EL (cell line): Measurements from ENCODE around the gene MOB3C.
A peak's percentile ranks its signal among the peaks of the same experiment; 100 is the strongest.

Experiments used
- DNase-seq: peaks from one replicate; pipeline ENCODE4 v3.0.0-alpha.2; 2016

MOB3C gene

GRCh38 chr1:46637444-46638083 lies 21.0 kb upstream of the MOB3C start:
- no peak for DNase-seq

DNA sequence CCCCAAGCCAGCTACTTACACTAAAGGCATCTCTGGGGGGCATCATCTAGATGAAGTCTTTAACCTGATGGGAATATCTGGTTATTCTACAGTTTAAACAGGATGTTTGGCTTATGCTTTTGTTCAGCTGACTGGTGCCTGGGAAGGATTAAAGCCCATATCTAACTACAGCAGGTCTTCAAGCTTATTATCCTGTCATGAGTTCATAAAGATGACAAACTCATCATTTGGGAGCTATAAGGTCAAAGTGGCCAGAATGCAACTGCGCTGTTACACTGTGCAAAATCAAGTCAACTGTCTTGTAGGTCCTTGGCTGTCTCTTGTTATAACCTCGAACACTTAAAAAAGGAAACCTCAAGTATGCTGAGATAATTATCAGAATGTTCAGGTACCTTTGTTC lies 18.6 kb upstream of the MOB3C start:
- DNase-seq: no peak

GRCh38 chr1:46630719-46631118 lies 14.1 kb upstream of the MOB3C start:
- DNase-seq: no peak

- no peak for DNase-seq
Observed at GRCh38 chr1:46623743-46624644, 7.4 kb upstream of the MOB3C start.

DNA sequence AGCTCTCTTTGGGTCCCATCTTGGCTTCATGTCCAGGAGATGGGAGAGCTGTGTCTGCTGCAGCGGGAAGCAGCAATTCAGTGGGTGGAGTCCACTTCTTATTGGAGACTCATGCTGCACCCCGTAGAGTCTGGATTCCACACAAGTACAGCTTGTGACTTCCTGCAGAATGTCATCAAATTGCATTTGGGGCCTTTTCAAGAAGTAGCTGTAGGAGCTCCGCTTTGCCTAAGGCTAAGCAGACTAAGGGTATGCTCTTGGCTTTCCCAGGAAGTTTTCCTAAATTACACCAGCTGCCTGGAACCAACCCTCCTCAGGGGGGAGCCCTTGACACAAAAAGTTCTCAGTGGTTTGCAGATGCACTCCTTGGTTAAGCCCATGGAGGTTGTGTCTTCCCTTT lies 5.7 kb upstream of the MOB3C start:
- DNase-seq: peak; percentile 72

- peak; percentile 59 for DNase-seq
Observed at GRCh38 chr1:46621930-46622329, 5.3 kb upstream of the MOB3C start.

- DNase-seq: no peak
Observed at GRCh38 chr1:46619656-46620258, 3.1 kb upstream of the MOB3C start.

DNA sequence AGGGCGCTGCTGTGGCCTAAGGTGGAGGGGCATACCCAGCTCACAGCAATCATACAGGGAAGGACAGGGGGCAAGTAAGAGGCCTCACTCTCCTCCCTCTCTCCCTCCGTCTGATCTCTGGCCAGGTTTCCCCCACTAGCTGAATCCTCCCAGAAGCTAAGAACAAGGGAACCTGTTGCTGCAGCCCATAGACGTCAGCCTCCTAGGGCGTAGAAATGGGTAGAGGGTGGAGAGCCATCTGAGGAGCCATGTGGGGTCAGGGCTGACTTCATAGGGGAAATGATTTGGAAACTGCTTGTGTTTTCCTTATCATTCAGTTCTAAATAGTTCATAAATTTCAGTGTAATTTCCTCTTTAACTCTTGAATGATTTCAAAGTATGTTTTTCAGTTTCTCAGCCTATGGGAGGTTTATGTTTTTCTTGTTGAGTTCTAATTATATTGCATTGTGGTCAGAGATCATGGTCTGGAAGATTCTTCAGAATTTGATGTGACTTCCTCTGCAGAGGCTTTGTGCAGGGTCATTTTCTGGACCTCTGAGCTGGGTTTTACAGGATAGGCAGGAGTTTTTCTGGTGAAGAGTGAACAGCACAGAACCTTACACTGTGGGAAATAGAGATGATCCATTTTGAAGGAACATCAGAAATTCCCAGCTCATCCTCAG lies 2.3 kb upstream of the MOB3C start:
- DNase-seq: no peak

GRCh38 chr1:46617833-46618232 lies 1.2 kb upstream of the MOB3C start:
- no peak for DNase-seq

DNA sequence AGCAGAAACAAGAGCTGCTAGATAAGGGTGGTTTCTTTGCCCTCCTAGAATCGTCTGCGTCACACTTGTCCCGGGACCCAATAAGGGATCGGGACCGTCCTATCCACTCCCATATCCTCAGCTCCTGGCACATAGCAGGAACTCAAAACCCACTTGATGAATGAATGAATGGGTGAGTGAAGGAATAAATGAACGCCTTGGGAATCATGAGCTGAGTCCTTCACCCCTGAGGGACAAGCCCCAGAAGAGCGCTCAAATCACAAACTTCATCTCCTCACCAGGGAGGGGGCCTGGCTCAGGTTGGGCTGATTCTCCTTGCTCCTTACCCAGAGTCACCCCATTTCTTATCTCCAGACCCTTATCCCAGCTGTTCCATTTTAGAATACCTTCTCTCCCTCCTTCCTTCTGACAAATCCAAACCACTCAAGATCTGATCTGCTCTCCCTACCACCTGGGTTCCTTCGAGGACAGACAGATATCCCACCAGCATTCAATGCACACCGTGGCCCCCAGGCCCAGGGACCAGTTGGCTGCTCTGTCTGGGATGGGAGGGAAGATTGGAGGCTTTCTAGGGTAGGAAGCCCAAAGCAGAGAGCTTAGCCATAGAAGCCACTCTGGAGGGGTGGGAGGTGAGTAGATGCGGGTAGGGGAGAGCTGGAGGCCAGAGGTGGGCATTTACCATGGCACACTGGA lies 643 bp upstream of the MOB3C start:
- no peak for DNase-seq

DNA sequence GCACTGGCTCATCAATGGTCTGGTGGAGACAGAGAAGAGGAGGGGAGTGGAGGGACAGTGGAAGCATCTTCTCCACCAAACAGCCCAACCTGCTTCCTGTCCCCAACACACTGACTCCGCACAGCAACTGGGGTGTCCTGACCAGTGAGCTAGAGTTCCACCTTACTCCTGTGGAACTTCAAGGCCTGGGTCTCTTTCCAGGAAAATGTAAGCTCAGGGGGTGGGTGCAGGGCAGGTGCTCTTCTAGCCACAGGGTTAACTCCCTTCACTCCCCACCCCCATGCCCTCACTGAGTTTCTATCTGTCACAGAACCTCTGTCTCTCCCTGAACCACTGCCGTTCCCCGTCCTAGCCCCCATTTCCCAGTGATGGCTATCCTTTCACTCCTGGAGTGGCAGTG lies 876 bp downstream of the MOB3C start:
- peak; percentile 9 for DNase-seq

- DNase-seq: no peak
Observed at GRCh38 chr1:46615088-46615487, 1.5 kb downstream of the MOB3C start.

GRCh38 chr1:46614604-46614984 lies 2.0 kb downstream of the MOB3C start:
- no peak for DNase-seq

DNA sequence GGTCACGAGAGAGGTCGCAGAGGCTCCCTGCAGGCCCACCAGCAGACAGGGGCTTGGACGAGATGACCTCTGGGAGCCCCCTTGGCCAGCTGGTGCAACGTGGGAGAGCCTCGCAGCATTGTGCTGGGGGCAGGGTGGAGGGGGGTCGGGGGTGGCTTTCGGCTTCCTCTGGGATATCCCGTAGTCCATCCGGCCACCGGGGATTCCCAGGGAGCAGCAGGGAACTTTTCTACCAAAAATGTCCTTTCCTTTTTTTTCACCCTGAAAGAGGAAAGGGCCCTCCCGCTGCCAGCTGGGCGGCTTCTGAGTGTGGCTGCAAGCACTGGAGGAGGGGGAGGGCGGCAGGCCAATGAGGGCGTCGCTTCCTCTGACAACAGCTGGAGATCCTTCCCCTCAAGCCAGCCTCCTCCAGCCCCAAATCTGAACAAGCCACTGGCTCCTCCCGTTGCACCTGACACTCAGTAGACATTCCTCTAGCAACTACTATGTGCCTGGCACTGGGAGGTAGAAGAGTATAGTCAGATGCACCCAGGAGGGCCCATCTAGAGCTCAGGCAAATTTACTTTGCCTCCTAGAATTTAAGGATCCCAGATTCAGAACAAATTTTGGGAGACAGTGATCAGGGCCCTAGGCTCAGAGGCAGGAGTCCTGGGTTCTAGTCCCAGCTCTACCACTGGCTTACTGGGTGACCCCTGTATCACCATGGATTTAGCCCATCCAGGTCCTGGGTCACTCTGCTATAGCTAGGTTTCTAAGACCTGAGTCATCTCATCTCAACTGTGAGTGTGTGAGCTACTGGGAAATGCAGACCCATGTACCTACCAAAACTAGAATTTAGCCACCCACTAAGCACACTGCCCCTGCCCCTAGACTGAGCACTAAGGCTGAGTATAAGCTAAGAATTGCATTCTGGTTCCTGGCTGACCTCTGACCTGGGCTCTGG lies 2.7 kb downstream of the MOB3C start:
- DNase-seq: peak; percentile 59

DNA sequence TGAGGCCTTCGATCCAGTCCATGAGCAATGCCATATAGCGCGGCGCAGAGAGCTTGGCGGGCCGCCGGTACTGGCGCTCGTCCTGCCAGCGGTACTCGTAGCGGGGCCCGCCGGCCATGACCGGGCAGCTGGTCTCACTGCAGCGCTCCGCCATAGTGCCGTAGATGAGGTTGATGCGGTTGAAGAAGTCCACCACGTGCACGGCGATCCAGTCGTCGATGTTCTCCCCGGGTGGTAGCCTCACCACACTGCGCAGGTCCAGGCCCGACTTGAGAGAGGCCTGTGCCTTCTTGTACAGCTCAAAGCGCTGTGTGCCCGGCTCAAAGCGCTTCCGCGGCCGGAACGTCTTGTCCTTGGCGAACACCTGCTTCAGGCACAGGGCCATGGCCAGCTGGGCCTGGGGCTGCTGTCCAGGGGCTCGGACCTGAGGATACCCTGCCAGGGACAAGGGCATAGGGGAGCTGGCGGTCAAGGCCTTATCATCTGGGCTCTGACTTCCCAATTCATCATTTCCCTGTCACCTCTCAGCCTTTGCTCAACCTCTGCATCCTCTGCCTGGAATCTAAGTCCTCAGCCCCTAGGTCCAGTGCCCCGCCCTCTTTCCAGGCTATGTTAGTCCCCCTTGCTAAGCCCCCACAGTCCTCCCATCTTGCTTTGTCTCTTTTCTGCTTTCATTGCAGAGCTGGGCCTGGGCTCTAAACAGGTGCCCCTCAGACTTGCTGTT lies 3.5 kb downstream of the MOB3C start:
- no peak for DNase-seq

DNA sequence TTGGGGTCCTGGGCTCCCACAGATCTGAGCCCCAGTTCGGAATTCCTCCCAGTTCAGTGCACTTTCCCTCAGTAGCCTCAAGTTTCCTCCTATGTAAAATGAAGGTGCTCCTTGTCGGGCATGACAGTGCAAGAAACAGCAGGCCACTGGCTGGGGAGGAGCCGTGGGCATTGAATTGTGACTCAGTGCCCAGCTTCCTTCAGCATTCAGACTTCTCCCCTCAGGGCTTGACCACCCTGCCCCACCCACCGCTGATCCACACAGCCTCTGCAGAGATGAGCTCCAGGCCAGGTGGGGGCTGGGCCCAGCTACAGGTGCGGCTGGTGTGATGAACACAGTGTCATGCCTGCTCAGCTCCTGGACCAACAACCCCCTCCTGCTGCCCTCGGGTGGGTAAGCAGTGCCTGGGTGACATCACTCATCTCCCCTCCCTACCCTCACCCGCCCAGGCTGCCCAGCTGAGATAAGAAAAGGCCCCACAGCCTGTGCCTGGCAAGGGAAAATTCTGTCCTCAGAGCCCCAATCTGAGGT lies 4.9 kb downstream of the MOB3C start:
- DNase-seq: peak; percentile 74

- DNase-seq: no peak
Observed at GRCh38 chr1:46607345-46608130, 9.1 kb downstream of the MOB3C start.

- no peak for DNase-seq
Observed at GRCh38 chr1:46606255-46606965, 10.2 kb downstream of the MOB3C start.

- no peak for DNase-seq
Observed at GRCh38 chr1:46605232-46605631, 11.4 kb downstream of the MOB3C start.
